ENCODE measurements around the gene CFHR4. TPM values are rescaled to one million over a fixed set of nuclear protein-coding genes. Genes with fewer than 3 reads are reported as not detected.
"Not testable (repeated sequence)": the region's sequence is repeated elsewhere in the genome, so short reads cannot be mapped to it uniquely, and the experiment has no call there.

CFHR4 gene
- not detected for polyA plus RNA-seq (2013)

DNA sequence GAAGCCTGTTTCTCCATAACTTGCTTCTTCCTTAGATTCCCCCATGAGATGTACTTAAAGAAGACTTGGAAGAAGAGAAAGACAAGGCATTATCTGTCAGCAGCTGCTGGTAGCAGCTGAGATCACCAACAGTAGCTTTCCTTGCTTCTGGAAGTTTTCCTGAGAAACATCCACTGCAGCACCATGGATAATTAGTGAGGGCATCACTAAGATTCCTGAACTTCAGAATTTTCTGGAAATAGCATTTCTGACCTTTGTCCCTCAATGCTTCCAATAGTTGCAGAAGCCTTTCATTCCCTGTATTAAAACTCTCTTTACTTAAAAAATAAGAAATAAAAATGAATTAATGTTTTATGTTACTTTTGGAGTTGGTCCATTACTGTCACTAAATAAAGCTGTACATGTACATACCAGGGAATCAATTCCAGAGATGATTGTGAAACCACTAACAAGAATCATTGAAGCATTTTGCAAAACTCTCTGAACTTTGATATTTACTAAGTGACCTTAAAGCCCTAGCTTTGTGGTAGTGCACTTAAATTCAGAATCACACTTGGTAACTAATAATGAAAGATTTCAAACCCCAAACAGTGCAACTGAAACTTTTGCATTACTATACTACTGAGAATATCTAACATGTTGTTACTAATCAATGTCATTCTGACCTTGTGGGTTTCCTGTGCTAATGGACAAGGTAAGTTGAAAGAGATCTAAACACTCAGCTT is at the start of gene CFHR4:
Gene CFHR4, plus strand, starts transcription at position 538 of the 725 bp plus-strand sequence. Its CDS starts 99 bp downstream, at position 637.
- CTCF ChIA-PET = no interaction called here
- no peak within 1 kb of the TSS for H3K27ac ChIP-seq (ENCODE audit: insufficient read depth in 1 of 2, low read depth in 1 of 2, low read length in 2 of 2, poor library complexity in 1 of 2, severe bottlenecking in 2 of 2)
- POLR2A ChIA-PET = no interaction called here
- H3K4me1 ChIP-seq (ENCODE audit: control extremely low read depth in 1 of 4, control insufficient read depth in 4 of 4, insufficient read depth in 4 of 4, low read length in 3 of 4) = no peaks in the 10 kb centered on the region
- H3K4me3 ChIP-seq (ENCODE audit: control insufficient read depth in 1 of 7, extremely low read depth in 1 of 7, insufficient read depth in 4 of 7, low read depth in 2 of 7, low read length in 6 of 7) = no peak within 1 kb of the TSS
- H3K36me3 ChIP-seq (ENCODE audit: control insufficient read depth in 4 of 4, insufficient read depth in 4 of 4, low read length in 3 of 4) = no peaks in the 10 kb centered on the region
- DNase-seq = no peak
- peaks cover 0 to 6% (median 0%) of the 10 kb centered on the region in 5 experiments for H3K9me3 ChIP-seq (ENCODE audit: control extremely low read depth in 1 of 5, control insufficient read depth in 4 of 5, insufficient read depth in 2 of 5, low read depth in 1 of 5, low read length in 4 of 5)
- no peaks in the 10 kb centered on the region for H3K27me3 ChIP-seq (replicated peaks in 2 of 5; ENCODE audit: control insufficient read depth in 4 of 5, insufficient read depth in 5 of 5, low read length in 4 of 5)

DNA sequence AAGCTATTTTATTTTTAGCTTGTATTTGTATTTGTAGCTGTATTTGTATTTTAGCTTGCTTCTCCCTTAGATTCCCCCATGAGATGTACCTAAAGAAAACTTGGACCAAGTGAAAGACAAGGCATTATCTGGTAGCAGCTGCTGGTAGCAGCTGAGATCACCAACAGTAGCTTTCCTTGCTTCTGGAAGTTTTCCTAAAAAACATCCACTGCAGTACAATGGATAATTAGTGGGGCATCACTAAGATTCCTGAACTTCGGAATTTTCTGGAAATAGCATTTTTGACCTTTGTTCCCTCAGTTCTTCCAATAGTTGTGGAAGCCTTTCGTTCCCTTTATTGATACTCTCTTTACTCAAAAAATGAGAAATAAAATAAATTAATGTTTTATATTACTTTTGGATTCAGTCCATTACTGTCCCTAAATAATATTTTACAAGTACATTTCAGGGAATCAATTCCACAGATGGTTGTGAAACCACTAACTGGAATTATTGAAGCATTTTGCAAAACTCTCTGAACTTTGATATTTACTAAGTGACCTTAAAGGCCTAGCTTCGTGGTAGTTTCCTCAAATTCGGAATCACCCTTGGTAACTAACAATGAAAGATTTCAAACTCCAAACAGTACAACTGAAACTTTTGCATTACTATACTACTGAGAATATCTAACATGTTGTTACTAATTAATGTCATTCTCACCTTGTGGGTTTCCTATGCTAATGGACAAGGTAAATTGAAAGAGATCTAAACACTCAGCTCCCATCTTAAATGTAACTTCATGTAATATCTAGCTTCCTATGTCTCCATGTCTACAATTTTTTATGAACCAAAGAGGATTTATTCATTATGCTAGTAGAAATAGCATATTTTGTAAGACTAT is 38.0 kb upstream of the CFHR4 start:
- CTCF ChIA-PET, POLR2A ChIA-PET: not testable (repeated sequence)
- WGBS (ENCODE audit: insufficient coverage) = no CpG with 5 or more reads among the region's 4 CpGs

GRCh38 chr1:196856053-196856452 is 31.8 kb upstream of the CFHR4 start:
- POLR2A ChIA-PET = no interaction called here
- Histone ChIP-seq H3K4me1 (ENCODE audit: control extremely low read depth in 1 of 4, control insufficient read depth in 4 of 4, insufficient read depth in 4 of 4, low read length in 3 of 4) (no peaks in the 10 kb centered on the region), H3K27me3 (replicated peaks in 2 of 5; ENCODE audit: control insufficient read depth in 4 of 5, insufficient read depth in 5 of 5, low read length in 4 of 5) (no peaks in the 10 kb centered on the region), H3K9me3 (ENCODE audit: control extremely low read depth in 1 of 5, control insufficient read depth in 4 of 5, insufficient read depth in 2 of 5, low read depth in 1 of 5, low read length in 4 of 5) (no peaks in the 10 kb centered on the region), H3K27ac (ENCODE audit: insufficient read depth in 1 of 2, low read depth in 1 of 2, low read length in 2 of 2, poor library complexity in 1 of 2, severe bottlenecking in 2 of 2) (no peak overlapping the region), H3K4me3 (ENCODE audit: control insufficient read depth in 1 of 7, extremely low read depth in 1 of 7, insufficient read depth in 4 of 7, low read depth in 2 of 7, low read length in 6 of 7) (no peak overlapping the region), H3K36me3 (ENCODE audit: control insufficient read depth in 4 of 4, insufficient read depth in 4 of 4, low read length in 3 of 4) (no peaks in the 10 kb centered on the region)
- 100% methylated on average over 4 of the region's 6 CpGs for WGBS (ENCODE audit: insufficient coverage)
- DNase-seq = no peak
- CTCF ChIA-PET = no interaction called here

More for the DNA sequence above, 38.0 kb upstream of the CFHR4 start:
- H3K4me1 ChIP-seq (ENCODE audit: control extremely low read depth in 1 of 4, control insufficient read depth in 4 of 4, insufficient read depth in 4 of 4, low read length in 3 of 4); H3K4me3 ChIP-seq (ENCODE audit: control insufficient read depth in 1 of 7, extremely low read depth in 1 of 7, insufficient read depth in 4 of 7, low read depth in 2 of 7, low read length in 6 of 7); H3K27me3 ChIP-seq (replicated peaks in 2 of 5; ENCODE audit: control insufficient read depth in 4 of 5, insufficient read depth in 5 of 5, low read length in 4 of 5); H3K27ac ChIP-seq (ENCODE audit: insufficient read depth in 1 of 2, low read depth in 1 of 2, low read length in 2 of 2, poor library complexity in 1 of 2, severe bottlenecking in 2 of 2); H3K36me3 ChIP-seq (ENCODE audit: control insufficient read depth in 4 of 4, insufficient read depth in 4 of 4, low read length in 3 of 4); DNase-seq; H3K9me3 ChIP-seq (ENCODE audit: control extremely low read depth in 1 of 5, control insufficient read depth in 4 of 5, insufficient read depth in 2 of 5, low read depth in 1 of 5, low read length in 4 of 5): not testable (repeated sequence)

DNA sequence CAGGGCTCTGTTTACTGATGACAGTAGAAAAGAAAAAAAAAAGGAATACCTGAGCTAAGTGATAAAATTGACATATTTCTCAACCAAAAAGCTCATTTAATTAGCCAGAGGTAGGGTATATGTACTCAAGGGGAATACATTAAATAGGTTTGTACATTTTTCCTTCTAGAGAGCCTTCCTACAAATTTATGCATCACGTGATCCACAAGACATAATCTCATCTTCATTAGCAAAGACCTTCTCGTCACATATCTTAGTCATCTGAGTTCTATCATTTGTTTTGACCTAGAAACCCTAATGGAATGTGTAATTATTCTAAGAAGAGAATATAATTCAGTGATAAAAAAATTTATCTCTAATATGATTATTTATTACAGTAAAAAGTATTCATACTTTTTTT is 30.7 kb upstream of the CFHR4 start:
- no peak for DNase-seq

DNA sequence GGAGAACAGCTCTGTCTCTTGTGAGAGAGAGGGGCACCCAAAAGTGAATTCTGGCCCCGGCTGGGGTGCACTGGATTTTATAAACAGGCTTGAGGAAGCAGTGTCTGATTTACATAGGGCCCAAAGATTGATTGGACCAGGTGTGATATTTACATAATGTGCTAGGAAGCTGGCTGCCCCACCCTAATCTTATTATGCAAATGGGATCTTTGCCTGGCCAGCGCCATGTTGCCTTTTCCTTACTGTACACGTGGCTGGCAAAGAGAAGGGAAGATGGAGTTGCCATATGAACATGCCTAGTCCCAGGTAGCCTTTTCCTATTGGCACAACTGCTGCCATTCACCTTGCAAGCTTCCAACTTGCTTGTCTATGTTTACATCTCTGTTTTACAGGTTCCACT is 29.0 kb upstream of the CFHR4 start:
- no peak for DNase-seq
- no peaks in the 10 kb centered on the region for H3K9me3 ChIP-seq (ENCODE audit: control extremely low read depth in 1 of 5, control insufficient read depth in 4 of 5, insufficient read depth in 2 of 5, low read depth in 1 of 5, low read length in 4 of 5)
- POLR2A ChIA-PET = no interaction called here
- 81% methylated on average over 3 of the region's 3 CpGs for WGBS (ENCODE audit: insufficient coverage)
- no peak overlapping the region for H3K4me3 ChIP-seq (ENCODE audit: control insufficient read depth in 1 of 7, extremely low read depth in 1 of 7, insufficient read depth in 4 of 7, low read depth in 2 of 7, low read length in 6 of 7)
- H3K4me1 ChIP-seq (ENCODE audit: control extremely low read depth in 1 of 4, control insufficient read depth in 4 of 4, insufficient read depth in 4 of 4, low read length in 3 of 4) = no peaks in the 10 kb centered on the region
- H3K27ac ChIP-seq (ENCODE audit: insufficient read depth in 1 of 2, low read depth in 1 of 2, low read length in 2 of 2, poor library complexity in 1 of 2, severe bottlenecking in 2 of 2) = no peak overlapping the region
- CTCF ChIA-PET = no interaction called here
- no peaks in the 10 kb centered on the region for H3K36me3 ChIP-seq (ENCODE audit: control insufficient read depth in 4 of 4, insufficient read depth in 4 of 4, low read length in 3 of 4)
- no peaks in the 10 kb centered on the region for H3K27me3 ChIP-seq (replicated peaks in 2 of 5; ENCODE audit: control insufficient read depth in 4 of 5, insufficient read depth in 5 of 5, low read length in 4 of 5)

More for the DNA sequence above, 30.7 kb upstream of the CFHR4 start:
- no CpG with 5 or more reads among the region's 2 CpGs for WGBS (ENCODE audit: insufficient coverage)
- Histone ChIP-seq H3K4me3 (ENCODE audit: control insufficient read depth in 1 of 7, extremely low read depth in 1 of 7, insufficient read depth in 4 of 7, low read depth in 2 of 7, low read length in 6 of 7) (no peak overlapping the region), H3K27me3 (replicated peaks in 2 of 5; ENCODE audit: control insufficient read depth in 4 of 5, insufficient read depth in 5 of 5, low read length in 4 of 5) (no peaks in the 10 kb centered on the region), H3K9me3 (ENCODE audit: control extremely low read depth in 1 of 5, control insufficient read depth in 4 of 5, insufficient read depth in 2 of 5, low read depth in 1 of 5, low read length in 4 of 5) (no peaks in the 10 kb centered on the region), H3K36me3 (ENCODE audit: control insufficient read depth in 4 of 4, insufficient read depth in 4 of 4, low read length in 3 of 4) (no peaks in the 10 kb centered on the region), H3K4me1 (ENCODE audit: control extremely low read depth in 1 of 4, control insufficient read depth in 4 of 4, insufficient read depth in 4 of 4, low read length in 3 of 4) (no peaks in the 10 kb centered on the region), H3K27ac (ENCODE audit: insufficient read depth in 1 of 2, low read depth in 1 of 2, low read length in 2 of 2, poor library complexity in 1 of 2, severe bottlenecking in 2 of 2) (no peak overlapping the region)
- POLR2A ChIA-PET = no interaction called here
- CTCF ChIA-PET = no interaction called here

DNA sequence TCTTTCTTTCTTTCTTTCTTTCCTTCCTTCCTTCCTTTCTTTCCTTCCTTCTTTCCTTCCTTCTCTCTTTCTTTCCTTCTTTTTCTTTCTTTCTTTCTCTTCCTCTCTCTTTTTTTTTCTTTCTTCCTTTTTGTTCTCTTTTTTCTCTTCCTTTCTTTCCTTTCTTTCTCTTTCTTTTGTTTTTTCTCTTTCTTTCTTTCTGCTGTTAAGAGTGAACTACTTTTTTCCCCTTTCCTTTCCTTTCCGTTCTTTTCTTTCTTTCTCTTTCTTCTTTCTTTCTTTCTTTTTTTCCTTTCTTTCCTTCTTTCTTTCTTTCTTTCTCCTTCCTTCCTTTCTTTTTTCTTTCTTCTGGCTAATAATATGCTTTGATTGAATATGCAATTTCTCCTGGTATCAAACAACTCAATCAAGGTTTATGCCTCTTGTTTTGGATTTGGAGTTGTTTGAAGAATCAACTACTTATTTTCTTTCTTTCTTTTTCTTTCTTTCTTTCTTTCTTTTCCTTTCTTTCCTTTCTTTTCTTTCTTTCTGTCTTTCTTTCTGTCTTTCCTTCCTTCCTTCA is 27.4 kb upstream of the CFHR4 start:
- Histone ChIP-seq H3K27me3 (replicated peaks in 2 of 5; ENCODE audit: control insufficient read depth in 4 of 5, insufficient read depth in 5 of 5, low read length in 4 of 5) (no peaks in the 10 kb centered on the region), H3K4me3 (ENCODE audit: control insufficient read depth in 1 of 7, extremely low read depth in 1 of 7, insufficient read depth in 4 of 7, low read depth in 2 of 7, low read length in 6 of 7) (no peak overlapping the region), H3K27ac (ENCODE audit: insufficient read depth in 1 of 2, low read depth in 1 of 2, low read length in 2 of 2, poor library complexity in 1 of 2, severe bottlenecking in 2 of 2) (no peak overlapping the region), H3K36me3 (ENCODE audit: control insufficient read depth in 4 of 4, insufficient read depth in 4 of 4, low read length in 3 of 4) (no peaks in the 10 kb centered on the region), H3K4me1 (ENCODE audit: control extremely low read depth in 1 of 4, control insufficient read depth in 4 of 4, insufficient read depth in 4 of 4, low read length in 3 of 4) (no peaks in the 10 kb centered on the region), H3K9me3 (ENCODE audit: control extremely low read depth in 1 of 5, control insufficient read depth in 4 of 5, insufficient read depth in 2 of 5, low read depth in 1 of 5, low read length in 4 of 5) (no peaks in the 10 kb centered on the region)
- DNase-seq = no peak
- ChIA-PET CTCF (no interaction called here), POLR2A (no interaction called here)
- WGBS (ENCODE audit: insufficient coverage) = 100% methylated on average over 1 of the region's 1 CpG

DNA sequence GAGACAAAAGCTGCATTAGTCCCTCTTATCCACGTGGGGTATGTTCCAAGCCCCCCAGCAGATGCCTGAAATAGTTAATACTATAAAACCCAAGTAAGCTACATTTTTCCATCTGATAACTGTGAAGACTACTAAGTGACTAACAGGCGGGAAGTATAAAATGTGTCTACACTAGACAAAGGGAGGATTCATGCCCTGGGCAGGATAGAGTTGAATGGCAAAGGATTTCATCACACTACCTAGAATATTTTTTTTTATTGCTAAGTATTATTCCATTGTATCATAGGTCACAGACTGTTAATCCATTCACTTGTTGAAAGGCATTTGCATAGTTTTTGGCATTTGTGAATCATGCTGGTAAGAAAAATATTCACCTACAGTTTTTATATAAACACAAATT is 26.4 kb upstream of the CFHR4 start:
- Histone ChIP-seq H3K9me3 (ENCODE audit: control extremely low read depth in 1 of 5, control insufficient read depth in 4 of 5, insufficient read depth in 2 of 5, low read depth in 1 of 5, low read length in 4 of 5) (no peaks in the 10 kb centered on the region), H3K4me3 (ENCODE audit: control insufficient read depth in 1 of 7, extremely low read depth in 1 of 7, insufficient read depth in 4 of 7, low read depth in 2 of 7, low read length in 6 of 7) (no peak overlapping the region), H3K27me3 (replicated peaks in 2 of 5; ENCODE audit: control insufficient read depth in 4 of 5, insufficient read depth in 5 of 5, low read length in 4 of 5) (no peaks in the 10 kb centered on the region), H3K4me1 (ENCODE audit: control extremely low read depth in 1 of 4, control insufficient read depth in 4 of 4, insufficient read depth in 4 of 4, low read length in 3 of 4) (no peaks in the 10 kb centered on the region), H3K27ac (ENCODE audit: insufficient read depth in 1 of 2, low read depth in 1 of 2, low read length in 2 of 2, poor library complexity in 1 of 2, severe bottlenecking in 2 of 2) (no peak overlapping the region), H3K36me3 (ENCODE audit: control insufficient read depth in 4 of 4, insufficient read depth in 4 of 4, low read length in 3 of 4) (no peaks in the 10 kb centered on the region)
- ChIA-PET CTCF (no interaction called here), POLR2A (no interaction called here)
- DNase-seq = no peak
- no CpG with 5 or more reads among the region's 2 CpGs for WGBS (ENCODE audit: insufficient coverage)
